Measurements from ENCODE around the gene PARVA.
"Not testable (repeated sequence)": the region's sequence is repeated elsewhere in the genome, so short reads cannot be mapped to it uniquely, and the experiment has no call there.

PARVA gene

GRCh38 chr11:12377106-12377823, at the start of gene PARVA:
Gene PARVA (plus strand): TSS chr11:12377571. CDS start chr11:12377648, 77 bp downstream.
- in situ Hi-C loops (cut with MboI; ENCODE audit: low sequenced_read_pairs), result no loop called here

- in situ Hi-C loops (cut with MboI; ENCODE audit: low sequenced_read_pairs), result loop anchor here (25.0 kb wide), 1 partner anchor 558 kb away; no protein-coding TSS in a partner anchor
Measured at GRCh38 chr11:12329169-12329568, 48.2 kb upstream of the PARVA start.

GRCh38 chr11:12329797-12330196, 47.6 kb upstream of the PARVA start:
- in situ Hi-C loops (cut with MboI; ENCODE audit: low sequenced_read_pairs), result loop anchor here (25.0 kb wide), 1 partner anchor 558 kb away; no protein-coding TSS in a partner anchor

- in situ Hi-C loops (cut with MboI; ENCODE audit: low sequenced_read_pairs), result loop anchor here (25.0 kb wide), 1 partner anchor 557 kb away; no protein-coding TSS in a partner anchor
Measured at GRCh38 chr11:12330485-12331231, 46.7 kb upstream of the PARVA start.

- in situ Hi-C loops (cut with MboI; ENCODE audit: low sequenced_read_pairs), result loop anchor here (25.0 kb wide), 1 partner anchor 556 kb away; no protein-coding TSS in a partner anchor
Measured at GRCh38 chr11:12331239-12331874, 46.0 kb upstream of the PARVA start.

GRCh38 chr11:12343526-12343925, 33.8 kb upstream of the PARVA start:
- in situ Hi-C loops (cut with MboI; ENCODE audit: low sequenced_read_pairs), result loop anchor here (25.0 kb wide), 1 partner anchor 544 kb away; no protein-coding TSS in a partner anchor

GRCh38 chr11:12353534-12353933, 23.8 kb upstream of the PARVA start:
- in situ Hi-C loops (cut with MboI; ENCODE audit: low sequenced_read_pairs), result no loop called here

GRCh38 chr11:12354750-12355545, 22.4 kb upstream of the PARVA start:
- in situ Hi-C loops (cut with MboI; ENCODE audit: low sequenced_read_pairs), result no loop called here

GRCh38 chr11:12356944-12357655, 20.3 kb upstream of the PARVA start:
- in situ Hi-C loops (cut with MboI; ENCODE audit: low sequenced_read_pairs), result no loop called here

GRCh38 chr11:12357697-12358096, 19.7 kb upstream of the PARVA start:
- in situ Hi-C loops (cut with MboI; ENCODE audit: low sequenced_read_pairs), result not testable (repeated sequence)

- in situ Hi-C loops (cut with MboI; ENCODE audit: low sequenced_read_pairs), result no loop called here
Measured at GRCh38 chr11:12358302-12359188, 18.8 kb upstream of the PARVA start.

- in situ Hi-C loops (cut with MboI; ENCODE audit: low sequenced_read_pairs), result no loop called here
Measured at GRCh38 chr11:12359761-12360160, 17.6 kb upstream of the PARVA start.

GRCh38 chr11:12361682-12362081, 15.7 kb upstream of the PARVA start:
- in situ Hi-C loops (cut with MboI; ENCODE audit: low sequenced_read_pairs), result no loop called here

GRCh38 chr11:12362857-12363256, 14.5 kb upstream of the PARVA start:
- in situ Hi-C loops (cut with MboI; ENCODE audit: low sequenced_read_pairs), result no loop called here

GRCh38 chr11:12363373-12363772, 14.0 kb upstream of the PARVA start:
- in situ Hi-C loops (cut with MboI; ENCODE audit: low sequenced_read_pairs), result no loop called here

GRCh38 chr11:12365965-12366575, 11.3 kb upstream of the PARVA start:
- in situ Hi-C loops (cut with MboI; ENCODE audit: low sequenced_read_pairs), result not testable (repeated sequence)

- in situ Hi-C loops (cut with MboI; ENCODE audit: low sequenced_read_pairs), result not testable (repeated sequence)
Measured at GRCh38 chr11:12367057-12367456, 10.3 kb upstream of the PARVA start.

GRCh38 chr11:12372111-12372510, 5.3 kb upstream of the PARVA start:
- in situ Hi-C loops (cut with MboI; ENCODE audit: low sequenced_read_pairs), result no loop called here

- in situ Hi-C loops (cut with MboI; ENCODE audit: low sequenced_read_pairs), result no loop called here
Measured at GRCh38 chr11:12375720-12376119, 1.7 kb upstream of the PARVA start.

Data from HL-60/S4 treated with phorbol 12-myristate 13-acetate at 8.2 ng/mL for 4 days and 3 days (cell line).